ENCODE measurements around the gene AANAT.

Gene AANAT

GRCh38 chr17:76442341-76443338 lies 24.8 kb upstream of the AANAT start:
- H3K27ac ChIP-seq: no peak overlapping the region
- no peak for TF ChIP-seq CTCF (conservative IDR thresholded peaks at IDR 0.05)

GRCh38 chr17:76444518-76445311 lies 22.7 kb upstream of the AANAT start:
- no peak for TF ChIP-seq CTCF (conservative IDR thresholded peaks at IDR 0.05)
- H3K27ac ChIP-seq: no peak overlapping the region

- H3K27ac ChIP-seq: no peak overlapping the region
- no peak for TF ChIP-seq CTCF (conservative IDR thresholded peaks at IDR 0.05)
Observed at GRCh38 chr17:76445697-76446448, 21.5 kb upstream of the AANAT start.

- TF ChIP-seq CTCF (conservative IDR thresholded peaks at IDR 0.05): no peak
- H3K27ac ChIP-seq: no peak overlapping the region
Observed at GRCh38 chr17:76446449-76447231, 20.8 kb upstream of the AANAT start.

GRCh38 chr17:76447931-76448652 lies 19.3 kb upstream of the AANAT start:
- no peak overlapping the region for H3K27ac ChIP-seq
- TF ChIP-seq CTCF (conservative IDR thresholded peaks at IDR 0.05): no peak

GRCh38 chr17:76449126-76449525 lies 18.3 kb upstream of the AANAT start:
- H3K27ac ChIP-seq: no peak overlapping the region
- TF ChIP-seq CTCF (conservative IDR thresholded peaks at IDR 0.05): no peak
